GM10847 (cell line): ENCODE measurements around the gene PASK.

ENCODE experiments used
- POLR2A ChIP-seq: IDR thresholded peaks from 2 replicates; pipeline ENCODE4 v1.6.1; 2011; ENCODE audit not compliant: insufficient read length; ENCODE audit errors: extremely low read depth

The PASK gene

DNA sequence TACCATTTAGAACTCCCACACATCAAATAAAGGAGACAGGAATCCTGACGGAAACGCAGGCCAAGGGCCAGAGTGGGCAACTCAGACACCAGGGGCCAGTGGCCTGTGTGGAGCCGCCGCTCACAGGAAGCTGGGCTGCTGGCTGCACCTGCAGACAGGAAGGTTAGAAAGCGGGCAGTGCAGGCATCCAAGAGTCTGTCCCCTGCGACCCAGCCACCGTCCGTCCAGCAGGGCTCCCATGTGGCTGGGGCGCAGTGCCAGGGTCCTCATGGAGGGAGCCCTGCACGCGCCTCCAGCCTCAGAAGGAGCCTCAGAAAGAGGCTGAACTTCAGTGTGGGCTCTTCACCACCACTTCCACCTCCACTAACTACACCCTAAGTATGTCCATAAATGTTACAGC lies 36.7 kb upstream of the PASK start:
- no peak for TF ChIP-seq POLR2A

DNA sequence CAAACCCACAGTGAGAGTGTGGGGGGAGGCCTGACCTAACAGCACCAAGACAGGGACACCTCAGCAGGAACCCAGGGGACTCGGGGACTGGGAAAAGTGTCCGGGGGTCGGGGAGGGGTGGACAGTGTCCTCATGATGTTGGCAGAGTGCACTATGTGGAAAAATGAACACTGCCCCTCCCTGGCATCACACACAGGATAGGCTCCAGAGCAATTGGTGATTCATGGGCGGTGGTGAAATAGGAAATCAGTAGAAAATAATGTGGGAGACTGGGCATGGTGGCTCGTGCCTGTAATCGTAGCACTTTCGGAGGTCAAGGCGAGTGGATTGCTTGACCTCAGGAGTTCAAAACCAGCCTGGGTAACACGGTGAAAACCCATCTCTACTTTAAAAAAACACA lies 35.6 kb upstream of the PASK start:
- no peak for TF ChIP-seq POLR2A

DNA sequence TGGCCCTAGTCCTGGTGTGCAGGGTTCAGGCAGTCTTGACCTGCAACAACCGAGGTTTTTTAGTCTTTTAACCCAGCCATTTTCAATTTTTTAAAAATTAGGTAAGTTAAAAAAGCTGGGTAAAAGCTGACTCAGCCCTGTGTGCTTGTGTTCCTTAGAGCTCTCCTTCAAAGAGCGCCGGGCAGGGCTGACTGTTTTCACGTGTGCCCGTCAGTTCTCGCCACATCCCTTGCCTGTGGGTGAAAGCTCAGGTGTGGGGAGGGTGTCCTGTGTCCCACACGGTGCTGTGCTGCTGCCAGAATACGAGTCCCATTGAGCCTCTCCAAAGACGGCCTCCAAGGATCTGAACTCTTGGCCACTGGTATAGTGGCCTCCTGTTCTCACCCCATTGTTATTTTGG lies 33.9 kb upstream of the PASK start:
- no peak for TF ChIP-seq POLR2A

DNA sequence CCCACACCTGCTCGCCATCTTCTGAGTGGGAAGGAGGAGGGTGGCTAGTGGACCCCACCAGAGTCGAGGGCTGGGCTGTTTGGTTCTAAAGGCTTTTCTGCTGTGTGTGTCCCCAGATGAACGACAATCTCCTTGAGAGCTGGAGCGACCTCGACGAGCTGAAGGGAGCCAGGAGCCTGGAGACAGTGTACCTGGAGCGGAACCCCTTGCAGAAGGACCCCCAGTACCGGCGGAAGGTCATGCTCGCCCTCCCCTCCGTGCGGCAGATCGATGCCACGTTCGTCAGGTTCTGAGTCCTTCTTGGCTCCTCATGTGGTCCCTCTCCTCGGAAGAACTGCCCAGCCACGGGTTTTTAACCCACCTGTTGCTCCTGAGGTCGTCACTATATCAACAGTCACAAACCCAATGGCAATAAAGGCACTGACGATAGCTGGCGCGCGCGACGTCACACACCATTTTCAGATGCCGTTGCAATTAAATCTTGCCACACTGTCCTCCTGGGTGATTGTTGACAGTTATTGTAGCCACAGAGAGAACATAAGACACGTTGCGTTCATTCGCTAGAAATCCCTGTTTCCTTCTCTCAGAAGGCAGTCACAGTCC lies 33.4 kb upstream of the PASK start:
- TF ChIP-seq POLR2A = no peak

DNA sequence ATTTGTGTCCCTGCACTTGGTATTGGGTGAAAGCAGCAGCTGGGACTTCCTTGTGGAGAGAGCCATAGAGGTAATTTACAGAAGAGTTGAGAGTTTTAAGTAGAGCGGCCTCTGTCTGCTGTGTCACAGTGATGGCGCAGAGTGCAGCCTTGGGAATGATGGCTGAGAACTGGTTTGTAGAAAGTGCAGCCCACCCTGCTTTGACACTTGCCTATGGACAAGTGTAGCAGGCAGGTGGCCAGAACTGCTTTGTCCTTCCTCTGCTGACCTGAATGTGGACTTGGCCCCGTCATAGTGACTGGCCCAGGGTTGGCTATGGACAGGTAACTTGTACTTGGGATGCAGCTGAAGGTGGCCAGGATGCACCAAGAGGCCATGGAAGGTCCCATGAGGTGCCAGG lies 32.9 kb upstream of the PASK start:
- no peak for TF ChIP-seq POLR2A

DNA sequence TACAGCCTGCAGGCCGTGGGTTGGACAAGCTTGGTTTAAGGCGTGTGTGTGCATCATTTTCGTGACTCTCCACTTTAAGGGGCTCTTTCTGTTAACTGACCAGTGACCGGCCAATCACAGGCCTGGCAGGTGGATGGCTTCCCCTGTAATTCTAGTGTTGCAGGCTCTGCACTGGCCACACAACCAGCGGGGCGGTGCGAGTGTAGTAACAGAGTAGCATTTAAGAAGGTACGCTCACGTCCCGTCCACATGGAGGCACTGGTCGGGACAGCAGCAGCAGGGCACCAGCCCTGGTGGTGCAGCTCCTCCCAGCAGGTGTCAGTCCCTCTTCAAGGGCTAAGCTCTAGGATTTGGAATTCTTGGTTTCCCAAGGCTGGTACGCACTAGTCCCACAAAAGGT lies 31.2 kb upstream of the PASK start:
- no peak for TF ChIP-seq POLR2A

DNA sequence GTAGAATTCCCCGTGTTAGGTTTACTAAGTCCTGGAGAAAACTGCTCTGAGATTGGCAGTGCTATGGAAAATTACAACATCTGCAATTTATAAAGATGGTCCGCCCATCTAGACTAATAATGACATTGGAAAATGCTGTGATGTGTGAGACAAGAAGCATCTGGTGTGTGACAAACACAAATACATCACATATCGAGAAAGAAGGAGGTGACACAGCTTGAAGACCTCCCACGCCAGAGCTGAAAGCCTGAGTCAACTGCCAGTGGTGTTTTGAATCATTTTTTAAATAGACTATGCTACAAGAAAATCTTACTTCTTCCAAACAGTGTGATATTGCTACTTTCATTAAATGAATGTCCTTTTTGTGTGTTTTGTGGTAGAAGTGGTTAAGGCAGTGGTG lies 30.6 kb upstream of the PASK start:
- no peak for TF ChIP-seq POLR2A

DNA sequence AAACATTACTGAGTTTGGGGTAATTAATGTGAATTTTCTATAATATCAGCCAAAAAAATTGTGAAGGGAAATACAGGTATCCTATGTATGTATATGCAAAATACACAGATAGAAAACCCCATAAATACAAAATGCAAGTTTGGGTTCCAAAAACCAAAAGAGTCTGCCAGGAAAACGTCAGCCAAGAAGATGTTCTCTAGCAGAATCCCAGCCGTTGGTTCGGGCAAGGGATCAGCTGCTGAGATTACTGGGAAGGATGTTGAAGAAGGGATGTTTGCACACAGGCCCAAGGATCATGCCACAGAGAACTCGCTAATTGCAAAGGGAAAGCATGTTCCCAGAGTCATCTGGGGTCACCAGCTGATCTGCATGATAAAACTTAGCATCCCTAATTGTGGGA lies 29.7 kb upstream of the PASK start:
- TF ChIP-seq POLR2A = no peak

DNA sequence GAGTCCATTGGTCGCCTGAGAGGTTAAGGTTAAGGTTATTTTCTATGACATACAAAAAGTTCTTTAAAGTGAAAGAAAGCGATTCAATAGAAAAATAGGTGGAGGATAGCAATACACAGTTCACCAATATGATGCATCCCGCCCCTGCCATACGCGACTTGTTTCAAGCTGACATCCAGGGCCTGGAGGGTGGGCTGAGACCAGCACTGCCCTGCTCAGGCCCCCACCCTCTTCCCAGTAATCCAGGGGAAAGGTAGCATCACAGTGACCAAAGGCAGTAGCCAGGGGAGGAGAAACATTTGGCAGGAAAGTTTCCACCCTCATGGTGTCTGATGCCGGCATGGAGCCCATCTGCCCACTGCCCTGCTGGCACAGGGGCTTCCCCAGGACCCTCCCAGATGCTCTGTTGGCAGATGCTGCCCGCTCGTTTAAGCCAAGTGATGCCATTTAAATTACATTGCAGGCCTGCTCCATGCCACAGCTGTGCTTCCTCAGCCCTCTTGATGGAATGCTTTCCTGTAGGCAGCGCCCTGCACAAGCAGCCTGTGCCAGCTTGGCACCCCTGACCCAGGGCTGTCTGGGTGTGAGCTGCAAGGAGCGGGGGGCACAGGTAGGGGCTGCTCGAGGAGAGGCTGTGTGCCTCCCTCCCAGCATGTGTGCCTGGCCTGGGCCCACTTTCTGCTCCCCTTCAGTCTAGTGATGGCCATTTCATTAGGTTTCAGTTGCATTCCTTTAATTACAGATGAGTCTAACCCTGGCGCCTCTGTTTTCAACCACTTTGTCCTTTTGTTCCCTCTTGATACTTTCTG lies 28.5 kb upstream of the PASK start:
- TF ChIP-seq POLR2A = no peak

DNA sequence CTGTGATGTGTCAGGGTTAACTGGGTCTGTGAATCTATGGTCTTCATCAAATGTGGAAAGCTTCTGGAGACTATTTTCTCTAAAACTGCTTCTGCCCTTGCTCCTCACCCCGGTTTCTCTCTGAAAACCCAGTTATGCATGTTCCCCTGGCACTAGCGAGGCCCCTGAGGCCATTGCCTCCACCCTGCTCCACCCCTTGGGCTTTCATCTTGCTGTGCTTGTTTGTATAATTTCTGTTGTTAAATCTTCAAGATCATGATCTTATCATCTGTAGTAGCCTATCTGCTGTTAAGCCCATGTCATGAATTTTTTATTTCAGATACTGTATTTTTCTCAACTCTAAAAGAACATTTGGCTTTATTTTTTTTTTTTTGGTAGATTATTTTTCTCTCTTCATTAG lies 24.3 kb upstream of the PASK start:
- no peak for TF ChIP-seq POLR2A

DNA sequence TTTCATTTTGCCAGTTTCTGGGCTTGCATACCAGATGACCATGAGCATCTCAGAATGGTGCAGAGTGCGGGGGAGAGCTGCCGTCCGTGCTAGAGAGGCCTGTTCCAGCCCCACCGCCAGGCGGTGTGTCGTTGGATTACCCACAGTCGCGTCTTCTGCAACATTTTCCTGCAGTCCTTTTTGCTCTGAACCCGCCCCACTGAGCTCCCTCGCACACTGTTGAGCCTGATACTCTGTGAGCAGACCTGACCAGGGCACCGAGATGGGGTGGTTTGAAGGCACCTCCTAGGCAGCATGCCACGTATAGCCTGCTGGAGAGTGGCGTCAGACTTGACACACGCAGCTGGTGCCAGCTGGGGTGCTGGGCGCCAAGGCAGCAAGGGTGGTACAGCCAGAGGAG lies 19.1 kb upstream of the PASK start:
- TF ChIP-seq POLR2A = no peak

DNA sequence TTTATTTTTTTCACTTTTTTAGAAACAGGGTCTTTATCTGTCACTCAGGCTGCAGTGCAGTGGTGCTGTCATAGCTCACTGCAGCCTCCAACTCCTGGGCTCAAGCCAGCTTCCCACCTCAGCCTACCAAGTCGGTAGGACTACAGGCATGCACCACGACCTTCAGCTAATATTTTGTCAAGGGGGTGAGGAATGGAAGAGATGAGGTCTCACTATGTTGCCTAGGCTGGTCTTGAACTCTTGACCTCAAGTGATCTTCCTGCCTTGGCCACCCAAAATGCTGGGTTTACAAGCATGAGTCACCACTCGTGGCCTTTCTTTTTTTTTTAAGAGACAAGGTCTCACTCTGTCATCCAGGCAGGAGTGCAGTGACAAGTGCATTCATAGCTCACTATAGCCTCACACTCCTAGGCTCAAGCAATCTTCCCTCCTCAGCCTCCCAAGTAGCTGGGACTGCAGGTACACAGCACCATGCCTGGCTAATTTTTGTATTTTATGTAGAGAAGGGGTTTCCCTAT lies 14.4 kb upstream of the PASK start:
- TF ChIP-seq POLR2A = no peak

DNA sequence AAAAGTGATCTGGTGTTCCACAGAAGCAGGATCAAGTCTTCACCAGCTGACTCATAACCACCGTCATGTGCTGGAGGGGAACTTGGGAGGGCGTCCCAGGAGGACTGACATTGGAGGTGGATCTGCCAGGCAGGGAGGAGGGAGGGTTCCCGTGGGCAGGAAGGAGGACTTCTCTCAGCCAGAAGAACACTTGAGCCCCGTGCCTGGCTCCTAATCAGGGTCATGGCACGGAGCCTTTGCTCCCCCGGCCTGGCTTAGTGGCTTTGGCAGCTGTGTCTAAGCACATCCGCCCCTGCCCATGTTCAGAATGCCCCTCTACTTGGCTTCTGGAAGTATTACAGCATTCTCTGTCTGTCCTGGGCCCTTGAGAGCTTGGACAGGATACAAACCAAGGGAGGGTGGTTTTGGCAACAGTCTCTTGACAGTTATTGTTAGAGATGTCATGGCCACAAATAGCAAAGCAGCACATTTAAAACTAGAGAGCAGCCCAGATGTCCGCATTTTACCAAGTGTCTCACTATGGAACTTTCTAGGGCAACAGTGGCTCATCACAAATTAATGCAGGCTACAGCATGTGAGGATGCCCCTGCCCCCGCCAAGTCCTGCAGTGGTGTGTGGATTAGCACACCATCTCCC lies 12.5 kb upstream of the PASK start:
- no peak for TF ChIP-seq POLR2A

DNA sequence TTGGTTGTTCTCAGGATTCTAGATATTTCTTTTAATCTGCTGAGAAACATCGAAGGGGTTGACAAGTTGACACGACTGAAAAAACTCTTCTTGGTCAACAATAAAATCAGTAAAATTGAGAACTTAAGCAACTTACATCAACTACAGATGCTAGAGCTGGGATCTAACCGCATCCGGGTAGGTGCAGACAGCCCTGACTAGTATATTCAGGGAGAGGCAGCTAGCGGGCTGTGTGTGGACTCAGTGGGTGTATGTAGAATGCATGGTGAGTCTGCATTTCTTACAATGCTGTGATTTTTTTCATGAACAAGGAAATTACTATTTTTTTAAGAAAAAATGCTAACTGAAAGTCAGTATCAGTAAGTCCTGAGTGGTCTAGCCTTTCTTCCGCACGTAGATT lies 11.0 kb upstream of the PASK start:
- no peak for TF ChIP-seq POLR2A

DNA sequence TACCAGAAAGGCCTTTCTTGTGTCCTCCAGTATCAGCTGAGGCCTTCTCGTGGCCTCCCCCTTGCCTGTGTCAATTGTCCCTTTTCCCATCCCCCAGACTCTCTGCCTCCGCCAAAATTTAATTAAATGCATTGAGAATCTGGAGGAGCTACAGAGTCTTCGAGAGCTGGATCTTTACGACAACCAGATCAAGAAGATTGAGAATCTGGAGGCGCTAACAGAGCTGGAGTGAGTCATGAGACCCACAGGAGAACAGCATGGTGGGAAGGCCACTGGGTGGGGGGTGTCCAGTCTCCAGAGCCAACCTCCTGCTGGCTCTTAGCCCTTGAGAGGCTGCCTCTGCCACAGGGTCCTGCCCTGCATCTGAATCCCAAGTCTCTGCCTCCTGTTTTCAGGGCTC lies 9.8 kb upstream of the PASK start:
- no peak for TF ChIP-seq POLR2A

DNA sequence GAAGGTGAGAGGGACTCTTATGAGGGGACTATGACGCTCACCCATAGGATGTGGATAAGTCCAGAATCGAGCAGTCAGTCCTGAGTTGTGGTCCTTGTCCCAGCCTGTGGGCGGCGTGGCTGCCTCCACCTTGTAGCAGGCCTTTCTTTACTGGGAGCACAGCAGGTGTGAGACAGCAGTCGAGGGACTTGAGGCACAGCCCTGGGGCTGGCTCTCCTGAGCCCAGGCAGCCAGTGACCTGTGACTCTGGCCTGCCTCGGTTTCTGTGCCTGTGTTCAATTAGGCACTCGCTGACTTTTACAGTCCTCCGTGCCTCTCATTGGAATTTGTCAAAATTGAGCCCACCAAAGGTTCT lies 9.3 kb upstream of the PASK start:
- no peak for TF ChIP-seq POLR2A
